NCI-H345 treated with DMSO at 0.1 percent for 48 hours (cell line): Measurements from ENCODE around the gene C3orf18.

Source experiments
- DNase-seq: peaks from one replicate; lab custom pipeline; 2025; ENCODE audit not compliant: unreplicated experiment; lab: John Stamatoyannopoulos, UW

The C3orf18 gene

GRCh38 chr3:50604110-50604621 is 36.6 kb upstream of the C3orf18 start:
- DNase-seq: no peak

GRCh38 chr3:50603261-50604109 is 35.9 kb upstream of the C3orf18 start:
- DNase-seq: no peak

DNA sequence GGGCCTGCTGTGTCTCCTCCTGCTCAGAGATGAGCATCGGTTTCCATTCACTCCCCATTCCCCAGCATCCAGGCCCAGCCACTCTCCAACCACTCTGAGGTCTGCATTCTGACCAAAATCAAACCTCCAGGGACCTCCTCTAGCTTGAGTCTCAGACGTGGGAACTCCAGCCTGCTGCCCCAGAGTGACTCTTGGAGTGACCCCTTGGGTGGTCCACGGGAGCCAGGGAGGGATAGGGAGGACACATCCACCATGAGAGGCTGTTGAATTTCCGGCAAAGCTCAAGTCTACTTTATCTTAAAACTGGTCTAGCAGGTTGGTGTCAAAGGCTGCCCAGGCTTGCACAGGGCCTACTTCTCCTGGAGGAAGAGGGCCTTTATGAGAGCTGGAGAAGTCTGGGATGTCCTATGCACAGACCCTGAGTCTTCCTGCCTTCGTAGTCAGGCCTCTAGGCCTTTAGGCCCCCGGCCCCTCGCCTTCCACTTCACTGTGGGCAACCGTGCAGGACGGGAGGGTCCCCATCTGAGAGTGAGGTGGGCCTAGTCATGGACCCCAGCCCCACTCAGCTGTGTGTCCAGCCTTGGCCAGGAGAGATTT is 35.1 kb upstream of the C3orf18 start:
- no peak for DNase-seq

GRCh38 chr3:50600841-50601591 is 33.5 kb upstream of the C3orf18 start:
- DNase-seq: peak; percentile 59

DNA sequence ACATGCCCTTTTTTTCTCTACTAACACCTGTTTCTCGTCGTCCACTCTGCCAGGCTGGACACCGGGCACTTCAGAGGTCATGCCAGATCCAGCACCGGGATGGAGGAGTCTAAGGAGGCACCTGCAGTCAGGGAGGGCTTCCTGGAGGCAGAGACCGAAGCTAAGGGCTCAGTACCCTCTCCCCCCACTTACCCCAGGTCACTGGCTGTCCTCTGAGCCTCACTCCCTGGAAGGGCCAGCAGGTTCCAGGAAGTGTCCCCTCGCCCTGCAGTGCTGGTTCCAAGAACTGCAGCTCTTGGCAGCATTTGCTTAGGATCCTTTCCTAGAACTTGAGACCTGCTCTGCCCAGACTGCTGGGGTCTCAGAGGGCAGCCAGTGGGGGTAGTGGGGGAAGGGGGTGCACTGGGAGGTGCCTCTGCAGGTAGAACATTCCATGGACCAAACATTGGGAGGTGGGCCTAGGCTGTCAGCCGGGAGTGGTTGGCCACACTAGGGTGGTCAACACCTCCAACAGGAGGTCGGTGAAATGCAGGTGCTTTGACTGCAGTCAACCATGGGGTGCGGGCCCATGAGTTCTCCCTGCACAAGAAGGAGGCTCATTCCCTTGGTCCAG is 32.7 kb upstream of the C3orf18 start:
- DNase-seq: no peak

DNA sequence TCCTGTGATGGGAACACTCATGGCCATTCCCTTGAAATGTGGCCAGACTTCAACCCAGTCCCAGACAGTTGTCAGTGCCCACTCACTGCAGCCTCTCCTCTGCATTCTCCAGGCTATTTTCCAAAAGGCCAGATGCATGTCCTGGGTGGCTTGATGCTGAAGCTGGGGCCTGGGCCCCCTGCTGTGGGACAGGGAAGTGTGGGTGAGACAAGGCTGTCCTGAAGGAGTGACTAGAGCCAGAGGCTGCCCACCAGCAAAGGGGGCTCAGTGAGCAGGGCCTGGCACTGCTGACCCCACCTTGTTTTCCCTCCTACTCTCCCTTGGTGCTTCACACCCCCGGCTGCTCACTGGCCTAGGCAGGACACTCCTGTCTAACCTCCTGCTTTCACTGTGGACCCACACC is 32.2 kb upstream of the C3orf18 start:
- DNase-seq: no peak

DNA sequence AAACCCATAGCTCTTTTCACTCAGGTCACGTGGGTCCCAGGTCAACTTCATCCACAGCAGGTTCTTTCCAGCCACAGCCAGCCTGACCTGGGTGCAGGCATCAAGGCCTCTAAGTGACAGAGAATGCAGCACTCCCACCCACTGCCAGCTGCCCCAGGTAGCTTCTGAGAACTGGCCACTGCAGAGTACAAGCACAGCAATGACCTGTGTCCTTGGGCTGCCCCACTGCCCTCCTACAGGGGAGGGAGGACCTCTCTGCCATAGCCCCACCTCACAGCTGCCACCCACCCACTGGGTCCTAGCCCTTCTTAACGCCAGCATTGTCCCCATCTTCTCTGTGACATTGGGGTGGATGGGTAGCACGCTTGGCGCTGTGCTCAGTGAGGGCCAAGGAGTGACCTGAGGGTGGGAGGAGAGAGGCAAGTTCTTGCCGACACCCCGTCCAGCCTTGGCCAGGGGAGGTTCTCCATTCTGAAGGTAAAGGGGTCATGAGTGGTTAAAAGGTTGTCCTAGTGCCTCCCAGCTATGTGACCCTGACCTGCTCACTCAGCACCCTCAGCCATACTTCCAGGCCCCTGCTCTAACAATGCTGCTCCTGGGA is 31.7 kb upstream of the C3orf18 start:
- no peak for DNase-seq

GRCh38 chr3:50594253-50594785 is 26.8 kb upstream of the C3orf18 start:
- DNase-seq: no peak

DNA sequence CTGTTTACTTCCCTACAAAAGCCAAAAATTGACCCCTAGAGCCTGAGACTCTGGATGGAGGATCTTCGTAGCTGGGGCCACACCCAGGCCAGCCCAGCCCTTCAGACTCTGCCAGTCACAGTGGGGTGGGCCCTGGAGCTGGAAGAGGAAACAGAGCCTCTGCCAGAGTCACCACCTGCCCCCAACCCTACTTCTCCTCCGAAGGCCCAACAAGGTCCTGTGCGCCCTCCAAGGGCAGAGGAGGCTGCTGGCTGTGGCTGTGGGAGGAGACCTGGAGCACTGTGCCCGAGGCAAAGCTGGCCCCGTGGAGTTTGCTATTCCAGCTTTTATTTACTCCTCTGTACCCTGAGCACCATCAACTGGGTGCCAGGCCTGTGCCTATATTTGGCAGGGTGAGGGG is 25.0 kb upstream of the C3orf18 start:
- no peak for DNase-seq

DNA sequence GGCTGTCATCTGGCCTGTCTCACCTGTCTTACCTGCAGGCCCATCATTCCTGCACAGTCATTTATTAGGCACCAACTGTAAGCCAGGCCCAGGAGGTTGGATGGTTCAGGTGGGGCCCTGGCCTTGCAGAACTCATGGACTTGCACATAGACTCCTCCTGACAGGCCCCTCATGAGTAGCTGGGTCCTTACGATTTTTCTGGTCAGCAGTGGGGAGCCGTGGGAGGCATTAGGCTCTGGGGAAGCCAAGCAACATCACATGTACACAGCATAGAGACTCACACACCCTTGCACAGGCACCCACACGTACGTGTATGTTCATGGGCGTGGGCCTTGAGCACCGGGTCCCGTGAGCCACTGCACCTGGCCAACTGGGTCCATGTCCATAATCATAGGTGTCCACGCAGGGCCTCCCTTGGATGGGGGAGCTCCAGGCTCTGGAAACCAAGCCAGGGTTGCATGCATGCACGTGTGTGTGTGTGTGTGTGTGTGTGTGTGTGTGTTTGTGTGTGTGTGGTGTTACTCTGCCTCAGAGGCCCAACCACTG is 23.7 kb upstream of the C3orf18 start:
- no peak for DNase-seq

GRCh38 chr3:50588759-50589433 is 21.3 kb upstream of the C3orf18 start:
- no peak for DNase-seq

- DNase-seq: no peak
Observed at GRCh38 chr3:50587806-50588758, 20.5 kb upstream of the C3orf18 start.

DNA sequence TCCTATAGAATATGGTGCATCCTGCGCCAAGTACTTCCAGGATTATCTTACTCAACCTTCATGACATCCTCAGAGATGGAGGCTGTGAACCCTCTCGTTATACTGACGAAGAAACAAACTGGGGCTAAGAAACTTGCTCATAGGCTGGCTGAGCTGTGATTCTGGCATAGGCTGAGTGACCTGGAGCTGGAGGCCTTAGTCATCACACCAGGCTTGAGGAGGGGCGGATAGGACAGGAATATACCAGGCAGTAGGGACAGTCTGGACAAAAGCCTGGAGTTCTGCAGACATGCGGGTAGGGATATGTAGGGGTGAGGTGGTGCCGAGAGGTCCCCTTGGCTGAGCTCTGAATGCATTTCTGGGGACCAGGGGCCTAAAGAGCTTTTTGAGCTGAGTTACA is 19.8 kb upstream of the C3orf18 start:
- no peak for DNase-seq

DNA sequence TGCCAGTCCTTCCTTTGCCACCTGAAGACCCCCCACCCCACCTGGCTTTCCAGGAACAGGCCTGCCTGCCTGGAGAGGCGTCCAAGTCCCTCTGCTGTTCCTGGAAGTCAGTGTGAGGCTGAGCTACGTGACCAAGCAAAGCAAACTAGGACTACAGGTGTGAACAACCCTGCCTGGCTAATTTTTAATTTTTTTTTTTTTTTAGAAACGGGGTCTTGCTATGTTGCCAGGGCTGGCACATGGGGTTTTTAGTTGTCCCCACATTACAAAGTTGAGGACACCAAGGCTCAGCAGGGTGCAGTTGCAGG is 19.2 kb upstream of the C3orf18 start:
- no peak for DNase-seq

DNA sequence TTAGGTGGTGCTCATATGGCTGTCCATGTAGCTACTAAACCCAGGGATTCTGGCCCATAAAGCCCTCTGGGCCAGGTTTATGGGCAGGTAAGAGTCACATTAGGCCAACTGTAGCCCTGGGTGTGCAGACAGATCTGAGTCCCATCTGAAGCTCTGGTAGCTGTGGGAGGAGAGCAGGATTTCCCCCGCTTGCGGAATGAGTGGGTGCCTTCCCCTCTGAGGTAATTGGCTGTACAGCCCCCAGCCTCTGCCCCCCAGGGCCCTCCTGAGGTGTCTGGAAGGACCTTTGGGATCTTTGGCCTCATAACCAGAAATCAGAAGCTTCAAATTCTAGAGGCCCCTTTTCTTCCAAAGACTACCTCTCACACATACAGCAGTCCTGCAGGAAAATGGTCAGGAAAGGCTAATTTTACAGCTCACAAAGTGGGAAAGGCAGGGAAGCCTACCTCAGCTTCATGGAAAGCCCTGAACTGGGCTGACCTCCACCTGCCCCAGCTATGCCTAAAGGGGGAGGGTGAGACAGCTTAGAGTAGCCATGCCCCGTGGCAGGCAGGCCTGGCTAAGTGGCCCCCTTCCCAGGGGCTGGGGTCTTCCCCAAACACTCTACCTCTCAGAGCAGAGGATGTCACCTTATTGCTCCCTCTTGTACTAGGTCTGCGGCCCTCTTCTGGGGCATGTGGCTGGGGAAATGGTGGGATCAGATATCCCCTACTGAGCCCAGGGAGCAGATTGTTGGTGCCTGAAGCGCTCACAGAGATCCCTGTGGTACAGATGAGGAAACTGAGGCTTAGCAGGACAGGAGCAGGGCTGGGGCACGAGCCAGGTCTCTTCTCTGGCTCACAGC is 18.6 kb upstream of the C3orf18 start:
- no peak for DNase-seq

GRCh38 chr3:50584391-50584790 is 16.8 kb upstream of the C3orf18 start:
- no peak for DNase-seq

DNA sequence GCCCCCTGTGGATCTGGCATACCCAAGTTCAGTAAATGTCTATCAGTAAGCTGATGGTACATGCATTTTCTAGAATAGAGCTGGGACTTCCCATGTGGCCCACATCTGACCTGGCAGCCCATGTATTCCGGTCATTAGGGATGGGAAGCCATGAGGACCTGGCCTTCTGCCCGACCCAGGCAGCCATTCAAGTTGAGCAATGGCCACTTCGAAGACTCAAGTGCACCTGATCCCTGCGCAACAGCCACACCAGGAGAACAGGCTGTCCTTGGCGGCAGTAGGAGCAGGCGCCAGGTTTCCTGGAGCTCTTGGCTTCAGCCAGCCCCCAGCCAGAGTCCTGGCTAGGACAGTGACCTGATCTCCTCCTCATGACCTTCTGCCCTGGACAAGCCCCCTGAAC is 16.4 kb upstream of the C3orf18 start:
- DNase-seq: no peak

DNA sequence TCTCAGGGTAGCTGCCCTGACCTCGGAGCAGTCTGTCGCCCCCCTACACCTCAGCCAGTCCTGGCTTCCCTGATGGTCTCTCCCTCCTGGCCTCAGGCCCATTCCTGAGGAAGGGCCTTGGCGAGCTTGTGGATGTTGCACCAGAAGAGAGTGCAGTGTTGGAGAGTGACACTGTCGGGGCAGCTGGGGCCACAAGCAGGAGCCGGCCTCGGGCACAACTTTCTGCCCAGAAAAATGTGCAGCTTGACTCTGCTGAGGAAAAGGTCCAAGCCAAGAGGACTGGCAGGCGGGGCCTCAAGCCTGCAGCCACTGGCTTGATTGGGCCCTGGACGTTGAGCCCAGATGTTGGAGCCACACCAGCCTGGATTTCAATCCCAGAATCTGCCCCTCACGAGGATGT is 14.5 kb upstream of the C3orf18 start:
- DNase-seq: no peak
